Measurements from ENCODE around the gene CIAPIN1. TPM values are rescaled to one million over a fixed set of nuclear protein-coding genes. Genes with fewer than 3 reads are reported as not detected.

CIAPIN1 gene
- total RNA-seq, 1 experiment from 2014 or later, result 98.3 TPM

GRCh38 chr16:57381791-57382534 is 65.2 kb downstream of the CIAPIN1 start:
- Histone ChIP-seq H3K36me3 (ENCODE audit: control insufficient read depth, insufficient read depth, low read length) (no peaks in the 10 kb centered on the region), H3K9me3 (no peaks in the 10 kb centered on the region), H3K27me3 (replicated peaks; ENCODE audit: control insufficient read depth, insufficient read depth, low read length) (no peaks in the 10 kb centered on the region), H3K4me1 (peaks cover 23% of the 10 kb centered on the region), H3K4me3 (ENCODE audit: low read depth, low read length) (no peak overlapping the region)
- ChIA-PET POLR2A (no interaction called here), CTCF (interaction anchor here (0.9 kb wide), 1 partner anchor 78 kb away, joined by 3 read pairs; no protein-coding TSS in a partner anchor)
- no peak for DNase-seq
- intact Hi-C loops (cut with micrococcal nuclease; ENCODE audit: unreplicated experiment), result no loop called here
- Mint-ChIP-seq H3K27ac (ENCODE audit: unreplicated experiment) (no peak overlapping the region), H3K4me3 (ENCODE audit: unreplicated experiment) (no peak overlapping the region), H3K36me3 (ENCODE audit: insufficient read depth, unreplicated experiment) (no peaks in the 10 kb centered on the region), H3K4me1 (ENCODE audit: low read depth, unreplicated experiment) (peaks cover 21% of the 10 kb centered on the region), H3K9me3 (ENCODE audit: unreplicated experiment) (no peaks in the 10 kb centered on the region), H3K27me3 (ENCODE audit: insufficient read depth, unreplicated experiment) (no peaks in the 10 kb centered on the region)
- BruUV-seq (replicated peaks), result no TSS peak
- no peak for TF ChIP-seq CTCF (IDR thresholded peaks at IDR 0.05; ENCODE audit: insufficient read depth in 1 of 2, low read depth in 1 of 2, low read length in 1 of 2, severe bottlenecking in 1 of 2, unreplicated experiment in 1 of 2)

GRCh38 chr16:57380671-57381462 is 66.3 kb downstream of the CIAPIN1 start:
- CTCF ChIA-PET, result interaction anchor here (1.0 kb wide), 1 partner anchor 36 kb away, joined by 3 read pairs; no protein-coding TSS in a partner anchor

More at GRCh38 chr16:57380671-57381462, 66.3 kb downstream of the CIAPIN1 start:
- Histone ChIP-seq H3K36me3 (ENCODE audit: control insufficient read depth, insufficient read depth, low read length) (no peaks in the 10 kb centered on the region), H3K4me3 (ENCODE audit: low read depth, low read length) (no peak overlapping the region), H3K9me3 (no peaks in the 10 kb centered on the region), H3K4me1 (peaks cover 25% of the 10 kb centered on the region), H3K27me3 (replicated peaks; ENCODE audit: control insufficient read depth, insufficient read depth, low read length) (no peaks in the 10 kb centered on the region)
- BruUV-seq (replicated peaks), result no TSS peak
- intact Hi-C loops (cut with micrococcal nuclease; ENCODE audit: unreplicated experiment), result no loop called here
- H3K4me3 Mint-ChIP-seq (ENCODE audit: unreplicated experiment), result no peak overlapping the region
- H3K36me3 Mint-ChIP-seq (ENCODE audit: insufficient read depth, unreplicated experiment), result no peaks in the 10 kb centered on the region
- no peaks in the 10 kb centered on the region for H3K27me3 Mint-ChIP-seq (ENCODE audit: insufficient read depth, unreplicated experiment)
- H3K4me1 Mint-ChIP-seq (ENCODE audit: low read depth, unreplicated experiment), result peaks cover 21% of the 10 kb centered on the region
- no peak for TF ChIP-seq CTCF (IDR thresholded peaks at IDR 0.05; ENCODE audit: insufficient read depth in 1 of 2, low read depth in 1 of 2, low read length in 1 of 2, severe bottlenecking in 1 of 2, unreplicated experiment in 1 of 2)
- H3K27ac Mint-ChIP-seq (ENCODE audit: unreplicated experiment), result no peak overlapping the region
- POLR2A ChIA-PET, result no interaction called here
- no peak for DNase-seq
- no peaks in the 10 kb centered on the region for H3K9me3 Mint-ChIP-seq (ENCODE audit: unreplicated experiment)
